ENCODE measurements around the gene COLEC11. TPM values are rescaled to one million over a fixed set of nuclear protein-coding genes. Genes with fewer than 3 reads are reported as not detected.
"Not testable (repeated sequence)": the region's sequence is repeated elsewhere in the genome, so short reads cannot be mapped to it uniquely, and the experiment has no call there.

Gene COLEC11
- total and polyA plus RNA-seq, 2 donors (not counting 1 experiment from before 2014, with no cell fraction given), result not detected

DNA sequence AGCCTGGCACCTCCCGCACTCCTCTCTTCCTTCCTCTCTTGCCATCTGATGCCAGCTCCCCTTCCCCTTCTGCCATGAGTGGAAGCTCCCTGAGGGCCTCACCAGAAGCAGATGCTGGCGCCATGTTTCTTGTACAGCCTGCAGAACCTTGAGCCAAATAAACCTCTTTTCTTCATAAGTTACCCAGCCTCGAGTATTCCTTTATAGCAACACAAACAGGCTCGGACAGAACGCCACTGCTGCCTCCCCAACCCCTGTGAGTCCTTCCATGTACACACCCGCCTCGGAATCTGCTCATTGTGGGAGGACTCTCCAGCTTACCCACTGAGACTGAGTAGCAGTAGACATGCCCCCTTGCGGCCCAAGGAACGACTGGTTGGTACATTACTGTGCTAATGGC lies 28.1 kb upstream of the COLEC11 start:
- intact Hi-C loops (cut with micrococcal nuclease), result no loop called here
- no peaks in the 10 kb centered on the region for H3K27me3 ChIP-seq (replicated peaks in 1 of 4; ENCODE audit: control extremely low read depth in 1 of 4, control insufficient read depth in 3 of 4, insufficient read depth in 4 of 4, low read length in 3 of 4)
- H3K4me1 Mint-ChIP-seq, result peaks cover 29% of the 10 kb centered on the region
- ATAC-seq (ENCODE audit: low read depth), result no peak
- H3K4me3 Mint-ChIP-seq, result no peak overlapping the region
- ChIA-PET POLR2A (no interaction called here), CTCF (no interaction called here)
- H3K79me2 ChIP-seq (ENCODE audit: control insufficient read depth, insufficient read depth, low read length), result no peaks in the 10 kb centered on the region
- no peaks in the 10 kb centered on the region for H3K36me3 ChIP-seq (replicated peaks in 1 of 2; ENCODE audit: control extremely low read depth in 1 of 2, control insufficient read depth in 1 of 2, extremely low read depth in 1 of 2, insufficient read depth in 2 of 2, low read length in 1 of 2)
- H3K4me2 ChIP-seq (replicated peaks; ENCODE audit: low read depth, low read length, poor library complexity, severe bottlenecking), result no peak overlapping the region
- 88% methylated on average over 7 of the region's 9 CpGs for WGBS (ENCODE audit: insufficient coverage)
- H3K27me3 Mint-ChIP-seq, result no peaks in the 10 kb centered on the region
- no peaks in the 10 kb centered on the region for H3K9me3 Mint-ChIP-seq (ENCODE audit: insufficient read depth)
- TF ChIP-seq, protein P1, sequence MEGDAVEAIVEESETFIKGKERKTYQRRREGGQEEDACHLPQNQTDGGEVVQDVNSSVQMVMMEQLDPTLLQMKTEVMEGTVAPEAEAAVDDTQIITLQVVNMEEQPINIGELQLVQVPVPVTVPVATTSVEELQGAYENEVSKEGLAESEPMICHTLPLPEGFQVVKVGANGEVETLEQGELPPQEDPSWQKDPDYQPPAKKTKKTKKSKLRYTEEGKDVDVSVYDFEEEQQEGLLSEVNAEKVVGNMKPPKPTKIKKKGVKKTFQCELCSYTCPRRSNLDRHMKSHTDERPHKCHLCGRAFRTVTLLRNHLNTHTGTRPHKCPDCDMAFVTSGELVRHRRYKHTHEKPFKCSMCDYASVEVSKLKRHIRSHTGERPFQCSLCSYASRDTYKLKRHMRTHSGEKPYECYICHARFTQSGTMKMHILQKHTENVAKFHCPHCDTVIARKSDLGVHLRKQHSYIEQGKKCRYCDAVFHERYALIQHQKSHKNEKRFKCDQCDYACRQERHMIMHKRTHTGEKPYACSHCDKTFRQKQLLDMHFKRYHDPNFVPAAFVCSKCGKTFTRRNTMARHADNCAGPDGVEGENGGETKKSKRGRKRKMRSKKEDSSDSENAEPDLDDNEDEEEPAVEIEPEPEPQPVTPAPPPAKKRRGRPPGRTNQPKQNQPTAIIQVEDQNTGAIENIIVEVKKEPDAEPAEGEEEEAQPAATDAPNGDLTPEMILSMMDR (IDR thresholded peaks at IDR 0.05), result no peak
- TF ChIP-seq EZH2 (IDR thresholded peaks at IDR 0.05; ENCODE audit: borderline replicate concordance, insufficient read depth, low read depth, low read length, poor library complexity, severe bottlenecking), result no peak
- no peaks in the 10 kb centered on the region for H4K20me1 ChIP-seq (ENCODE audit: control insufficient read depth, insufficient read depth, low read length, poor library complexity, severe bottlenecking)
- no peak overlapping the region for H3K4me3 ChIP-seq (ENCODE audit: control extremely low read depth in 1 of 5, extremely low read depth in 1 of 5, insufficient read depth in 1 of 5, low read depth in 2 of 5, low read length in 4 of 5)
- peaks cover 29 to 32% of the 10 kb centered on the region in 2 donors for H3K4me1 ChIP-seq (ENCODE audit: control insufficient read depth in 2 of 2, insufficient read depth in 2 of 2, low read length in 2 of 2)
- no peak for DNase-seq
- no peak overlapping the region for H3K9ac ChIP-seq (ENCODE audit: low read length)
- H3K27ac Mint-ChIP-seq, result peak overlapping the region; percentile 63
- no peak overlapping the region for H3K27ac ChIP-seq (ENCODE audit: low read length in 2 of 2)
- H3K9me3 ChIP-seq (ENCODE audit: control extremely low read depth in 1 of 3, control insufficient read depth in 2 of 3, insufficient read depth in 1 of 3, low read length in 2 of 3), result peaks cover 0 to 4% (median 0%) of the 10 kb centered on the region in 3 donors
- no peak overlapping the region for H2AFZ ChIP-seq (ENCODE audit: insufficient read depth, low read depth, low read length, poor library complexity, severe bottlenecking)

DNA sequence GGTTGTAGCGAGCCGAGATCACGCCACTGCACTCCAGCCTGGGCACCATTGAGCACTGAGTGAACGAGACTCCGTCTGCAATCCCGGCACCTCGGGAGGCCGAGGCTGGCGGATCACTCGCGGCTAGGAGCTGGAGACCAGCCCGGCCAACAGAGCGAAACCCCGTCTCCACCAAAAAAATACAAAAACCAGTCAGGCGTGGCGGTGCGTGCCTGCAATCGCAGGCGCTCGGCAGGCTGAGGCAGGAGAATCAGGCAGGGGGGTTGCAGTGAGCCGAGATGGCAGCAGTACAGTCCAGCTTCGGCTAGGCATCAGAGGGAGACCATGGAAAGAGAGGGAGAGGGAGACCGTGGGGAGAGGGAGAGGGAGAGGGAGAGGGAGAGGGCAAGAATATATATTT lies 25.3 kb upstream of the COLEC11 start:
- H3K27me3 ChIP-seq (replicated peaks in 1 of 4; ENCODE audit: control extremely low read depth in 1 of 4, control insufficient read depth in 3 of 4, insufficient read depth in 4 of 4, low read length in 3 of 4); H3K27ac Mint-ChIP-seq; H3K4me2 ChIP-seq (replicated peaks; ENCODE audit: low read depth, low read length, poor library complexity, severe bottlenecking); H3K9ac ChIP-seq (ENCODE audit: low read length); H3K9me3 Mint-ChIP-seq (ENCODE audit: insufficient read depth); intact Hi-C loops (cut with micrococcal nuclease); H3K79me2 ChIP-seq (ENCODE audit: control insufficient read depth, insufficient read depth, low read length); POLR2A ChIA-PET; H3K4me3 ChIP-seq (ENCODE audit: control extremely low read depth in 1 of 5, extremely low read depth in 1 of 5, insufficient read depth in 1 of 5, low read depth in 2 of 5, low read length in 4 of 5); H4K20me1 ChIP-seq (ENCODE audit: control insufficient read depth, insufficient read depth, low read length, poor library complexity, severe bottlenecking); H3K27me3 Mint-ChIP-seq; CTCF ChIA-PET; H3K27ac ChIP-seq (ENCODE audit: low read length in 2 of 2); DNase-seq; H3K9me3 ChIP-seq (ENCODE audit: control extremely low read depth in 1 of 3, control insufficient read depth in 2 of 3, insufficient read depth in 1 of 3, low read length in 2 of 3); H3K4me3 Mint-ChIP-seq; H2AFZ ChIP-seq (ENCODE audit: insufficient read depth, low read depth, low read length, poor library complexity, severe bottlenecking); H3K36me3 ChIP-seq (replicated peaks in 1 of 2; ENCODE audit: control extremely low read depth in 1 of 2, control insufficient read depth in 1 of 2, extremely low read depth in 1 of 2, insufficient read depth in 2 of 2, low read length in 1 of 2); H3K4me1 Mint-ChIP-seq; ATAC-seq (ENCODE audit: low read depth): not testable (repeated sequence)
- peaks cover 7 to 16% of the 10 kb centered on the region in 2 donors for H3K4me1 ChIP-seq (ENCODE audit: control insufficient read depth in 2 of 2, insufficient read depth in 2 of 2, low read length in 2 of 2)
- WGBS (ENCODE audit: insufficient coverage), result 100% methylated on average over 1 of the region's 23 CpGs

Data from B cell (primary cell).